Chondrocyte (in vitro differentiated cells): ENCODE data around the gene CLPSL2. TPM values are rescaled to one million over a fixed set of nuclear protein-coding genes. Genes with fewer than 3 reads are reported as not detected.

Source experiments
- DNase-seq: peaks from one replicate; pipeline ENCODE4 v3.0.0; 2021; ENCODE audit warnings: mixed read lengths, low spot score
- H3K27ac Mint-ChIP-seq: one replicate; pipeline ENCODE4 v1.8.0; 2021; ENCODE audit warnings: mild to moderate bottlenecking, moderate library complexity, mixed read lengths; ENCODE audit not compliant: unreplicated experiment
- H3K27me3 Mint-ChIP-seq: 2 replicates; pipeline ENCODE4 v1.8.0; 2021; ENCODE audit warnings: low read depth, mixed read lengths
- H3K36me3 Mint-ChIP-seq: 2 replicates; pipeline ENCODE4 v1.8.0; 2021; ENCODE audit warnings: low read depth, mixed read lengths
- H3K4me1 Mint-ChIP-seq: 2 replicates; pipeline ENCODE4 v1.8.0; 2021; ENCODE audit warnings: low read depth, mild to moderate bottlenecking, mixed read lengths
- H3K4me3 Mint-ChIP-seq: one replicate; pipeline ENCODE4 v1.8.0; 2021; ENCODE audit warnings: mild to moderate bottlenecking, moderate library complexity, mixed read lengths; ENCODE audit not compliant: unreplicated experiment
- H3K9me3 Mint-ChIP-seq: 2 replicates; pipeline ENCODE4 v1.8.0; 2021; ENCODE audit warnings: low read depth, mixed read lengths
- CTCF ChIP-seq: fragments of 200-600 bp; sonication (generic); IDR thresholded peaks from 2 replicates; pipeline ENCODE4 v1.5.0; 2021; ENCODE audit warnings: antibody characterized with exemption, mild to moderate bottlenecking, moderate library complexity
- total RNA-seq: library from RNA; stranded (reverse); gene quantifications from 3 replicates; pipeline ENCODE4 v1.2.1, GENCODE V29; 2021

Gene CLPSL2
- total RNA-seq, 1 donor from 2014 or later = not detected

DNA sequence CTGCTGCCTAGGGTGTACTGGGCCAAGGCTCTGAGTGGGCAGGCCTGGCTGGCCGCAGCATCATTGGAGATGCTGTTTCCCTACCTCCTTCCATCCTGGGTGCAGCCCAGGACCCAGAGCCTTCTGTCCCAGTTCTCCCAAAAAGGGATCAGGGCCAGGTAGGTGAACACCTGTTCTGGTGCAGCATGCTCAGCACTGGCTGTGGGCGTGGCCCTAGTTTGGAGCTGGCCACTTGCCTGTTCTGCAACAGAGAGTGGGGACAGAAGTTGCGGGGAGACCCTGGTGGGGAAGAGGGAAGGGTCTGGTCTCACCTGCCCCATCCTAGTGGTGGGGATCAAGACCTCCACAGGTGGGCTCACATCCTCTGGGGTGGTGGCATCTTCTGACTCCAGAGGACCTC, 40.9 kb upstream of the CLPSL2 start:
- no peak overlapping the region for H3K27ac Mint-ChIP-seq
- H3K4me1 Mint-ChIP-seq = peaks cover 48% of the 10 kb centered on the region
- H3K4me3 Mint-ChIP-seq = no peak overlapping the region
- H3K36me3 Mint-ChIP-seq = no peaks in the 10 kb centered on the region
- TF ChIP-seq CTCF = no peak
- H3K9me3 Mint-ChIP-seq = no peaks in the 10 kb centered on the region
- DNase-seq = no peak
- no peaks in the 10 kb centered on the region for H3K27me3 Mint-ChIP-seq

DNA sequence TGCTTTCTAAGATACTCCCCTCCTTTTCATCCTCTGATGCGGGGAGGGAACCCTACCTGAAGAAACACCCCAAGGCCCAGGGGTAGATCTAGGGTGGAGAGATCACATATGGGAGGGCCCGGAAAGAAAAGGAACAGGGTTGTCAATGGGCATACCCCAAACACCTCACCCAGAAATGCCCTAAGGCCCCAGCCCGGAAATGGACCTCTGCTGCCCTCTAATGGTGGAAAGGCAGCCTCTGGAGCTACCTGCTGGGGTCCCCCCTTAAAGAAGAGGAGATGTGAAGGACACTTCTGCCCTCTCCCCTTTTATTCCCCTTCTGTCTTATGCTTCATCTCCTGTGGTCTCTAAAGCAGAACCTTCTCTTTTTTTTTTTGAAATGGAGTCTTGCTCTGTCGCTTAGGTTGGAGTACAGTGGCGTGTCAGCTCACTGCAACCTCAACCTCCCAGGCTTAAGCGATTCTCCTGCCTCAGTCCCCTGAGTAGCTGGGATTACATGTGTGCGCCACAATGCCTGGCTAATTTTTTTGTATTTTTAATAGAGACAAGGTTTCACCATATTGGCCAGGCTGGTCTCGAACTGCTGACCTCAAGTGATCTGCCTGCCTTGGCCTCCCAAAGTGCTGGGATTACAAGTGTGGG, 40.0 kb upstream of the CLPSL2 start:
- Mint-ChIP-seq H3K9me3 (no peaks in the 10 kb centered on the region), H3K4me3 (no peak overlapping the region), H3K27ac (no peak overlapping the region), H3K4me1 (peaks cover 41% of the 10 kb centered on the region), H3K36me3 (no peaks in the 10 kb centered on the region), H3K27me3 (no peaks in the 10 kb centered on the region)
- peak; percentile 97 for TF ChIP-seq CTCF
- DNase-seq = no peak

DNA sequence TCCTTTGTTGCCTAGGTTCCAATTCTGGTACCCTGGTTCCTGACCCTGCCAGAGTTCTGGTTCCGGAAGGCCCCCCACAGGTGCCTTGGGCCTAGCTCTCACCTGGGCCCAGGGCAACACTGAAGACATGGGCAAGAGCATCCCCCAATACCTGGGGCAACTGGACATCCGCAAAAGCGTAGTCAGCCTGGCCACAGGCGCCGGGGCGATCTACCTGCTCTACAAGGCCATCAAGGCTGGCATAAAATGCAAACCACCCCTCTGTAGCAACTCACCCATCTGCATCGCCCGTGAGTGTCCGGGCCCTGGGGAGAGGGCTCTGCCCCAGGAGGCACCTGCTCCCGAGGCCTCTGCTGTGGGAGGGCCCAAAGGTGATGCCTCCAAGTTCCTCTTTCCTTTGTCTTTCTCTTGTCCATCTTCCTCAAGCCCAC, 39.4 kb upstream of the CLPSL2 start, which contains the start of gene ARMC12:
TSS of gene ARMC12 (plus strand) at position 51 of the 431 bp plus-strand sequence. CDS start at position 128, 77 bp downstream.
- TF ChIP-seq CTCF = no peak
- no peaks in the 10 kb centered on the region for H3K27me3 Mint-ChIP-seq
- no peaks in the 10 kb centered on the region for H3K9me3 Mint-ChIP-seq
- H3K4me3 Mint-ChIP-seq = no peak within 1 kb of the TSS
- H3K4me1 Mint-ChIP-seq = peaks cover 41% of the 10 kb centered on the region
- no peak for DNase-seq
- H3K27ac Mint-ChIP-seq = peak within 1 kb of the TSS; percentile 27
- H3K36me3 Mint-ChIP-seq = no peaks in the 10 kb centered on the region

- Mint-ChIP-seq H3K27ac (peak overlapping the region; percentile 27), H3K4me1 (peaks cover 35% of the 10 kb centered on the region), H3K36me3 (no peaks in the 10 kb centered on the region)
These were observed 38.8 kb upstream of the CLPSL2 start for GRCh38 chr6:35737413-35738211.

More at GRCh38 chr6:35737413-35738211, 38.8 kb upstream of the CLPSL2 start:
- Mint-ChIP-seq H3K27me3 (no peaks in the 10 kb centered on the region), H3K4me3 (no peak overlapping the region), H3K9me3 (no peaks in the 10 kb centered on the region)
- peak; percentile 89 for TF ChIP-seq CTCF
- no peak for DNase-seq
